Transverse colon (tissue), 3 donors: ENCODE results near the gene CATSPER1.

Experiments
- CTCF ChIP-seq, 5 experiments: fragments of 200-600 bp in 3 of 5; fragments of 450-650 bp in 2 of 5; sonication (generic) in 3 of 5; IDR thresholded peaks; 1 replicate in 2 of 5; 2 replicates in 3 of 5; pipeline ENCODE4 v1.5.1; 2016 to 2017; ENCODE audit warnings: antibody characterized with exemption in 5 of 5, inconsistent platforms in 3 of 5, mild to moderate bottlenecking in 2 of 5, moderate library complexity in 1 of 5
- POLR2A ChIP-seq: fragments of 450-650 bp; IDR thresholded peaks from one replicate; pipeline ENCODE4 v1.6.1; 2016; ENCODE audit warnings: antibody characterized with exemption, mild to moderate bottlenecking, moderate library complexity

- no peak for TF ChIP-seq POLR2A
- TF ChIP-seq CTCF (IDR thresholded peaks at IDR 0.05): no peak
Measured at GRCh38 chr11:66008095-66008467, 18.2 kb downstream of the CATSPER1 start.
